Left ventricle myocardium inferior (tissue), 1 donor: ENCODE measurements around the gene FHL2. TPM values are rescaled to one million over a fixed set of nuclear protein-coding genes. Genes with fewer than 3 reads are reported as not detected.

Experiments used
- DNase-seq: peaks from one replicate; pipeline ENCODE4 v3.0.0-alpha.2; 2020
- H3K27ac ChIP-seq: fragments of 200-600 bp; replicated peaks from 2 replicates; pipeline ENCODE4 v1.8.0; 2021
- H3K27me3 ChIP-seq: fragments of 200-600 bp; 2 replicates; pipeline ENCODE4 v1.8.0; 2021; ENCODE audit warnings: low read depth
- H3K36me3 ChIP-seq: fragments of 200-600 bp; 2 replicates; pipeline ENCODE4 v1.8.0; 2021
- H3K4me1 ChIP-seq: fragments of 200-600 bp; 2 replicates; pipeline ENCODE4 v1.8.0; 2021
- H3K4me3 ChIP-seq: fragments of 200-600 bp; 2 replicates; pipeline ENCODE4 v1.8.0; 2021; ENCODE audit warnings: mild to moderate bottlenecking, moderate library complexity
- H3K9me3 ChIP-seq: fragments of 200-600 bp; replicated peaks from 2 replicates; pipeline ENCODE4 v1.8.0; 2021
- CTCF ChIP-seq: fragments of 200-600 bp; IDR thresholded peaks from 2 replicates; pipeline ENCODE4 v1.8.0; 2021; ENCODE audit warnings: antibody characterized with exemption, mild to moderate bottlenecking, borderline replicate concordance
- intact Hi-C: fragments of 100-400 bp; cut with micrococcal nuclease; formaldehyde crosslinking; loops from one replicate; pipeline ENCODE4 v1.11.0; 2022
- total RNA-seq: library from RNA; stranded (reverse); fragmentation: NEBNext Ultra II Directional; extraction: Animal tissue kit (Norgen Biotek cat#: 25700); gene quantifications from one replicate; pipeline ENCODE4 v1.2.1, GENCODE V29; 2021
- donor health status: DM: no; HTN: yes; CAD: no; lungs with severe emphysema.

The FHL2 gene
- total RNA-seq, 1 donor from 2014 or later: 2,742 TPM

- H3K27me3 ChIP-seq: no peaks in the 10 kb centered on the region
- no peak overlapping the region for H3K4me3 ChIP-seq
- no peak overlapping the region for H3K27ac ChIP-seq
- DNase-seq: no peak
- peaks cover 32% of the 10 kb centered on the region for H3K4me1 ChIP-seq
- H3K36me3 ChIP-seq: no peaks in the 10 kb centered on the region
- no peak for TF ChIP-seq CTCF
- intact Hi-C loops: no loop called here
- H3K9me3 ChIP-seq: no peaks in the 10 kb centered on the region
Observed at GRCh38 chr2:105325389-105325963, 73.4 kb downstream of the FHL2 start.

- Histone ChIP-seq H3K9me3 (no peaks in the 10 kb centered on the region), H3K4me3 (no peak overlapping the region), H3K27me3 (no peaks in the 10 kb centered on the region), H3K27ac (no peak overlapping the region), H3K36me3 (no peaks in the 10 kb centered on the region), H3K4me1 (peaks cover 32% of the 10 kb centered on the region)
- intact Hi-C loops: no loop called here
- TF ChIP-seq CTCF: no peak
- no peak for DNase-seq
Observed at GRCh38 chr2:105324732-105325131, 74.1 kb downstream of the FHL2 start.

GRCh38 chr2:105324101-105324500, 74.8 kb downstream of the FHL2 start:
- Histone ChIP-seq H3K4me1 (peaks cover 31% of the 10 kb centered on the region), H3K27me3 (no peaks in the 10 kb centered on the region), H3K4me3 (no peak overlapping the region), H3K36me3 (no peaks in the 10 kb centered on the region), H3K27ac (no peak overlapping the region), H3K9me3 (no peaks in the 10 kb centered on the region)
- DNase-seq: no peak
- intact Hi-C loops: no loop called here
- TF ChIP-seq CTCF: no peak

GRCh38 chr2:105323111-105323510, 75.7 kb downstream of the FHL2 start:
- H3K4me3 ChIP-seq: no peak overlapping the region
- intact Hi-C loops: no loop called here
- peaks cover 21% of the 10 kb centered on the region for H3K4me1 ChIP-seq
- H3K27ac ChIP-seq: no peak overlapping the region
- no peak for DNase-seq
- H3K9me3 ChIP-seq: no peaks in the 10 kb centered on the region
- H3K27me3 ChIP-seq: no peaks in the 10 kb centered on the region
- no peaks in the 10 kb centered on the region for H3K36me3 ChIP-seq
- no peak for TF ChIP-seq CTCF

- no peaks in the 10 kb centered on the region for H3K36me3 ChIP-seq
- DNase-seq: no peak
- no peak for TF ChIP-seq CTCF
- no peak overlapping the region for H3K27ac ChIP-seq
- peaks cover 17% of the 10 kb centered on the region for H3K4me1 ChIP-seq
- H3K4me3 ChIP-seq: no peak overlapping the region
- no peaks in the 10 kb centered on the region for H3K27me3 ChIP-seq
- intact Hi-C loops: no loop called here
- H3K9me3 ChIP-seq: no peaks in the 10 kb centered on the region
Observed at GRCh38 chr2:105321875-105322646, 76.8 kb downstream of the FHL2 start.
